OCI-LY7 (cell line): Measurements from ENCODE around the gene ARHGAP18. TPM values are rescaled to one million over a fixed set of nuclear protein-coding genes. Genes with fewer than 3 reads are reported as not detected.

ENCODE experiments used
- BruUV-seq: library from RNA; stranded (reverse); fragments of 400-500 nt; replicated peaks from 2 replicates; lab custom pipeline; 2021; lab: Mats Ljungman, UMichigan
- CTCF ChIA-PET: fragments of 300-600 bp; sonication (Branson Sonifier 250); formaldehyde crosslinking; loops from one replicate; lab custom pipeline; 2022; ENCODE audit warnings: antibody characterized with exemption; ENCODE audit not compliant: unreplicated experiment; lab: Charles Lee
- POLR2A ChIA-PET: fragments of 300-600 bp; sonication (Branson Sonifier 250); formaldehyde crosslinking; loops from one replicate; lab custom pipeline; 2022; ENCODE audit warnings: antibody characterized with exemption; lab: Charles Lee
- DNase-seq: peaks from one replicate; pipeline ENCODE4 v3.0.0-alpha.2; 2015; ENCODE audit warnings: low spot score
- H2AFZ ChIP-seq: fragments of 200-600 bp; sonication (generic), shearing (Covaris generic); 2 replicates; pipeline ENCODE4 v1.6.1; 2014; ENCODE audit warnings: mild to moderate bottlenecking, antibody characterized with exemption, low read length, moderate library complexity
- H3K27ac ChIP-seq: fragments of 200-600 bp; sonication (generic); 2 replicates; pipeline ENCODE4 v1.5.1; 2014; ENCODE audit warnings: mixed run types, low read depth, mild to moderate bottlenecking, moderate library complexity, low read length, inconsistent platforms; ENCODE audit not compliant: poor library complexity, severe bottlenecking
- H3K36me3 ChIP-seq: fragments of 200-600 bp; sonication (generic); 2 replicates; pipeline ENCODE4 v1.6.1; 2014; ENCODE audit warnings: mild to moderate bottlenecking, antibody characterized with exemption, low read length, moderate library complexity, mixed read lengths; ENCODE audit not compliant: insufficient read depth
- H3K4me1 ChIP-seq: fragments of 200-600 bp; sonication (generic); 2 replicates; pipeline ENCODE4 v1.5.1; 2014; ENCODE audit warnings: mild to moderate bottlenecking, low read length; ENCODE audit not compliant: insufficient read depth, poor library complexity, severe bottlenecking
- H3K4me2 ChIP-seq: fragments of 200-600 bp; sonication (generic); 2 replicates; pipeline ENCODE4 v1.6.1; 2014; ENCODE audit warnings: mild to moderate bottlenecking, low read length
- H3K4me3 ChIP-seq: fragments of 200-600 bp; sonication (generic); 2 replicates; pipeline ENCODE4 v1.5.1; 2014; ENCODE audit warnings: mild to moderate bottlenecking, low read depth, low read length; ENCODE audit not compliant: poor library complexity, severe bottlenecking
- H3K79me2 ChIP-seq: fragments of 200-600 bp; sonication (generic); 2 replicates; pipeline ENCODE4 v1.6.1; 2016; ENCODE audit warnings: low read depth, mild to moderate bottlenecking, low read length, moderate library complexity, mixed read lengths; ENCODE audit not compliant: insufficient read depth
- H3K9me2 ChIP-seq: fragments of 200-600 bp; sonication (generic); 2 replicates; pipeline ENCODE4 v1.6.1; 2016; ENCODE audit warnings: mild to moderate bottlenecking, low read length, mixed read lengths; ENCODE audit not compliant: insufficient read depth
- H3K9me3 ChIP-seq: fragments of 200-600 bp; sonication (generic); 2 replicates; pipeline ENCODE4 v1.6.1; 2014; ENCODE audit warnings: mild to moderate bottlenecking, mixed run types, low read length, mixed read lengths
- H4K20me1 ChIP-seq: fragments of 200-600 bp; sonication (generic); 2 replicates; pipeline ENCODE4 v1.6.1; 2014; ENCODE audit warnings: mild to moderate bottlenecking, antibody characterized with exemption, low read length, moderate library complexity, mixed read lengths; ENCODE audit not compliant: insufficient read depth
- EZH2phosphoT487 ChIP-seq: fragments of 200-600 bp; sonication (generic); IDR thresholded peaks from 2 replicates; pipeline ENCODE4 v1.6.1; 2018; ENCODE audit warnings: low read depth, borderline replicate concordance, mild to moderate bottlenecking, mixed run types, antibody characterized with exemption, low read length, moderate library complexity, mixed read lengths
- intact Hi-C: fragments of 100-400 bp; cut with micrococcal nuclease; formaldehyde crosslinking; loops from one replicate; pipeline ENCODE4 v1.10.0; 2022; ENCODE audit not compliant: unreplicated experiment
- total RNA-seq, 2 experiments: library from RNA; depleted of rRNA in 1 of 2; stranded (reverse); fragments of >200 nt in 1 of 2; shearing (Covaris generic) in 1 of 2; gene quantifications; 2 replicates each; pipeline ENCODE4 v1.2.3, GENCODE V29; 2014 to 2022
- TF ChIP-seq, protein P1 (sequence below): fragments of 200-600 bp; sonication (generic); conservative IDR thresholded peaks from 2 replicates; pipeline ENCODE4 v1.5.1; 2014; ENCODE audit warnings: mild to moderate bottlenecking, antibody characterized with exemption, low read length, moderate library complexity, mixed read lengths

The ARHGAP18 gene
- total RNA-seq, 2 experiments from 2014 or later, result 4.8 to 7.5 TPM

DNA sequence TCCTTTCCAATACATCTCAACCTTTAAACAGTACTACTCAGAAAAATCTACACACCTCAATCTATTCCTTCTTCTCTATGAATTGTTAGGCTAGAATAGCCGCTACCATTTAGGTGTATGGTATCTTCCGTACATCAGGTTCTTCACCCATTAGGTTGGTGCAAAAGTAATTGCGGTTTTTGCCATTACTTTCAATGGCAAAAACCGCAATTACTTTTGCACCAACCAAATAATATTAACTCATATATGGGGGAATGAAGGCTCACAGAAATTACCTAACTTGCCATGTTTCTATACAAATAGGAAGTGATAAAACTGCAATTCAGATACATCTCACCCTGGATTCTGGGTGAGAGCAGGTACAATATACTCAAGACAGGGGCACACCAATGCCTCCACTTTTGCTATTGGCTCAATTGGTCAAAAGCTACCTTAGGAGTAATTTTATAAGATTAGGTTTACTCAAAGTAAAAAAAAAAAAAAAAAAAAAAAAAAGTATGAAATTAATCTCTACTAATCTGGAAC lies 37.7 kb upstream of the ARHGAP18 start:
- H3K4me1 ChIP-seq, result peaks cover 51% of the 10 kb centered on the region
- H2AFZ ChIP-seq, result peak overlapping the region; percentile 98
- ChIA-PET CTCF (no interaction called here), POLR2A (interaction anchor here (0.6 to 1.6 kb wide), 11 partner anchors 13 to 517 kb away, joined by 3 to 8 read pairs (median 4); partner anchors contain the start of gene ARHGAP18)
- H3K4me2 ChIP-seq, result peak overlapping the region; percentile 66
- intact Hi-C loops, result loop anchor here (2.0 to 5.0 kb wide), 2 partner anchors 61 to 385 kb away; no protein-coding TSS in a partner anchor
- H3K36me3 ChIP-seq, result no peaks in the 10 kb centered on the region
- no peaks in the 10 kb centered on the region for H3K9me3 ChIP-seq
- H3K79me2 ChIP-seq, result no peaks in the 10 kb centered on the region
- no TSS peak for BruUV-seq
- no peaks in the 10 kb centered on the region for H4K20me1 ChIP-seq
- TF ChIP-seq, protein P1, sequence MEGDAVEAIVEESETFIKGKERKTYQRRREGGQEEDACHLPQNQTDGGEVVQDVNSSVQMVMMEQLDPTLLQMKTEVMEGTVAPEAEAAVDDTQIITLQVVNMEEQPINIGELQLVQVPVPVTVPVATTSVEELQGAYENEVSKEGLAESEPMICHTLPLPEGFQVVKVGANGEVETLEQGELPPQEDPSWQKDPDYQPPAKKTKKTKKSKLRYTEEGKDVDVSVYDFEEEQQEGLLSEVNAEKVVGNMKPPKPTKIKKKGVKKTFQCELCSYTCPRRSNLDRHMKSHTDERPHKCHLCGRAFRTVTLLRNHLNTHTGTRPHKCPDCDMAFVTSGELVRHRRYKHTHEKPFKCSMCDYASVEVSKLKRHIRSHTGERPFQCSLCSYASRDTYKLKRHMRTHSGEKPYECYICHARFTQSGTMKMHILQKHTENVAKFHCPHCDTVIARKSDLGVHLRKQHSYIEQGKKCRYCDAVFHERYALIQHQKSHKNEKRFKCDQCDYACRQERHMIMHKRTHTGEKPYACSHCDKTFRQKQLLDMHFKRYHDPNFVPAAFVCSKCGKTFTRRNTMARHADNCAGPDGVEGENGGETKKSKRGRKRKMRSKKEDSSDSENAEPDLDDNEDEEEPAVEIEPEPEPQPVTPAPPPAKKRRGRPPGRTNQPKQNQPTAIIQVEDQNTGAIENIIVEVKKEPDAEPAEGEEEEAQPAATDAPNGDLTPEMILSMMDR, result no peak
- TF ChIP-seq EZH2phosphoT487, result no peak
- DNase-seq, result no peak
- H3K4me3 ChIP-seq, result peak overlapping the region; percentile 46
- H3K27ac ChIP-seq, result peak overlapping the region; percentile 56
- no peaks in the 10 kb centered on the region for H3K9me2 ChIP-seq

DNA sequence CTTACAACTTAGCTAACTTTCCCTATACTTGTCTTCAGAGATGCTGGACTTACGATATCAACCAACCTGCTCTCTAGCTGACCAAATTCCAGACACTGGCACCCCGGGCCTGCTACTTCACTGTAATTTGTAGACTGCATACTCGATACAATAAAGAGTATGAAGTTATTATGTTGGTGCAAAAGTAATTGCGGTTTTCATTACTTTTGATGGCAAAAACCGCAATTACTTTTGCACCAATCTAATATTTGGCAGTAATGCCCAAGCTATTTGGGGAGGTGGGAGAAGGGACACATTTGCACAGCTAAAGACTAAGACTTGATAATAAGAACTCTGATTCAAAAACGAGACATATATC lies 34.9 kb upstream of the ARHGAP18 start:
- no peaks in the 10 kb centered on the region for H3K79me2 ChIP-seq
- no peaks in the 10 kb centered on the region for H3K9me2 ChIP-seq
- peaks cover 34% of the 10 kb centered on the region for H3K4me1 ChIP-seq
- no peaks in the 10 kb centered on the region for H4K20me1 ChIP-seq
- POLR2A ChIA-PET, result interaction anchor here (0.7 to 2.5 kb wide), 9 partner anchors 15 to 147 kb away, joined by 3 to 11 read pairs (median 4); partner anchors contain the start of gene ARHGAP18
- no TSS peak for BruUV-seq
- no peaks in the 10 kb centered on the region for H3K36me3 ChIP-seq
- no peaks in the 10 kb centered on the region for H3K9me3 ChIP-seq
- H2AFZ ChIP-seq, result peak overlapping the region; percentile 62; the same call in 1 of the 2 replicates
- TF ChIP-seq, protein P1, result no peak
- no peak for TF ChIP-seq EZH2phosphoT487
- intact Hi-C loops, result loop anchor here (5.0 kb wide), 1 partner anchor 383 kb away; no protein-coding TSS in a partner anchor
- no peak overlapping the region for H3K4me2 ChIP-seq
- CTCF ChIA-PET, result interaction anchor here (0.6 kb wide), 2 partner anchors 23 to 540 kb away, joined by 3 read pairs; no protein-coding TSS in a partner anchor
- H3K27ac ChIP-seq, result no peak overlapping the region
- no peak for DNase-seq
- H3K4me3 ChIP-seq, result no peak overlapping the region

DNA sequence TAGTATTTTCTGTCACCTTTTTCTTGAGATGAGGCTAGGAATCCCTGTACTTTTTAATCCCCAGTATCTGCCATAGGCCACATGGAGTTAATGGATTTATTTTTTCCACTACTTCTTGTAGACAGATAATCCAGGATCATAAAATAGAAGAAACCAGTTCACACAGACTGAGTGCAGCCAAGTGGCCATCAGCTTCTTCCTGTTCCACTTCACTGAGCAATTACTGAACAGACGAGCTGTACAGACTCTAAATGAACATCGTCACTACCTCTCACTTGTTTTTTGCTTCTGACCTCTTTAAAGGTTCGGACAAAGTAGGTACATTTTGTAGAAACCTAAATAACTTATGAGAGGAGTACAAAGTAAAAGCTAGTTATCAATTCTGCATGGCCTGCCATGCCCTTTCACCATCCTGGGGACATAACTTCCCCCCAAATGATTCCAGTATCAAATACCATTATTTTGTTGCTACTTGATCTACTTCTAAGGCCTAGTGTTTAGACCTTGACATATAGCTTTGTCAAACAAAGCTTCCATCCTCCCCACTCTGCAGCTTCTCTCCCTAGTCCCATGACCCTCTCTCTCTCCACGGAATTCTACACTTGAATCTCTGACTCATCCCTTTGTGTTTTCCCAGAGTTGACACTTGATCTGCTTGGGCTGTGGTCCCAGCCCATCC lies 34.4 kb upstream of the ARHGAP18 start:
- Histone ChIP-seq H3K4me1 (peaks cover 29% of the 10 kb centered on the region), H4K20me1 (no peaks in the 10 kb centered on the region), H3K4me2 (peak overlapping the region; percentile 28; the same call in 1 of the 2 replicates), H3K79me2 (no peaks in the 10 kb centered on the region), H3K9me3 (no peaks in the 10 kb centered on the region), H3K9me2 (no peaks in the 10 kb centered on the region), H3K4me3 (no peak overlapping the region), H3K36me3 (no peaks in the 10 kb centered on the region), H3K27ac (no peak overlapping the region), H2AFZ (peak overlapping the region; percentile 62)
- POLR2A ChIA-PET, result interaction anchor here (0.7 to 2.5 kb wide), 8 partner anchors 15 to 147 kb away, joined by 3 to 11 read pairs (median 4); partner anchors contain the start of gene ARHGAP18
- no TSS peak for BruUV-seq
- TF ChIP-seq EZH2phosphoT487, result no peak
- TF ChIP-seq, protein P1, result no peak
- peak; percentile 37 for DNase-seq
- CTCF ChIA-PET, result interaction anchor here (0.6 kb wide), 2 partner anchors 23 to 540 kb away, joined by 3 read pairs; no protein-coding TSS in a partner anchor
- intact Hi-C loops, result no loop called here
